HG02938 (cell line): Measurements from ENCODE around the gene HS1BP3.

ENCODE experiments used
- ATAC-seq: cut with Tn5 transposase; IDR thresholded peaks from one replicate; pipeline ENCODE4 v1.9.1; 2021; ENCODE audit warnings: mild to moderate bottlenecking, moderate library complexity; ENCODE audit not compliant: unreplicated experiment

Gene HS1BP3

DNA sequence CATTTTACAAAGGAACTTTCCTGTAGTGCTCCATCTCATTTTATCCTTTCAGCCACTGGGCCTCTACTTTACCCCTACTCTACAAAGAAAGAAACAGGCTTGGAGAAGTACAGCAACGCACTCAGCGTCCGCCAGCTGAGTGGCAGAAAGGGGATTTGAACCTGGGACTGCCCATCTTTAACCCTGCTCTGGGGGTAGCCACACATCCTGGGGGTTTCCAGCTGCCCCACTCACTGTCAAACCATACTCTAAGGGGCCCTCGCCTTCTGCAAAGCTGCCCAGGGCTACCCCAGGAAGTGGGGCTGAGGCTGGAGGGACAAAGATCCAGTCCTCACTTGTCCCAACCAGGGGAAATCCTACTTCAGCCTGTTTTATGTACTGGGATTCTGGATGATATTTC lies 17.9 kb downstream of the HS1BP3 start:
- no peak for ATAC-seq

DNA sequence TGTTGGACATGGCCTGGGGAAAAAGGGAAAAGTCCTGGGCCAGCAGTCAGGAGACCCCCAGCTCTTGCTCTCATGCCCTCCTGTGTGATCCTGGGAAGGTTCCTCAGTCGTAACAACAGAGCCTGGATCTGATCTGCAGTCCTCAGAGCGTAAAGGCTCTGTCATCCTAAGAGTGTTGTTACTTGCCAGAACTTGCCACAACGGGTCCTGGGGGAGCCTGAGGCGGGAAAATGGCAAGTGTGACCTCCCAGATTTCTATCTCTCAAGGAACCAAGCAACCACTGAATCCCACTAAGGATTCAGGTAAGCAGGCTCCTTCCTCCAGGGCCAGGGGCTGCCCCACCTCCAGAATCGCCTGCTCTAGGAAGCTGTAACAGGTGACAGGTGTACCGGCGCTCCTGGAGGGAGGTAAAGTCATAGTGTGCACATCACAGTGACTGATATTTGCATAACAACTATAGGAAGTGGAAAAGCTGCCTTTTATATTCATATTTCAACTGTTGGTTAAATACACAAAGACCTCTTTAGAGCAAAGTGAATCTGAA lies 18.4 kb downstream of the HS1BP3 start:
- ATAC-seq: no peak

DNA sequence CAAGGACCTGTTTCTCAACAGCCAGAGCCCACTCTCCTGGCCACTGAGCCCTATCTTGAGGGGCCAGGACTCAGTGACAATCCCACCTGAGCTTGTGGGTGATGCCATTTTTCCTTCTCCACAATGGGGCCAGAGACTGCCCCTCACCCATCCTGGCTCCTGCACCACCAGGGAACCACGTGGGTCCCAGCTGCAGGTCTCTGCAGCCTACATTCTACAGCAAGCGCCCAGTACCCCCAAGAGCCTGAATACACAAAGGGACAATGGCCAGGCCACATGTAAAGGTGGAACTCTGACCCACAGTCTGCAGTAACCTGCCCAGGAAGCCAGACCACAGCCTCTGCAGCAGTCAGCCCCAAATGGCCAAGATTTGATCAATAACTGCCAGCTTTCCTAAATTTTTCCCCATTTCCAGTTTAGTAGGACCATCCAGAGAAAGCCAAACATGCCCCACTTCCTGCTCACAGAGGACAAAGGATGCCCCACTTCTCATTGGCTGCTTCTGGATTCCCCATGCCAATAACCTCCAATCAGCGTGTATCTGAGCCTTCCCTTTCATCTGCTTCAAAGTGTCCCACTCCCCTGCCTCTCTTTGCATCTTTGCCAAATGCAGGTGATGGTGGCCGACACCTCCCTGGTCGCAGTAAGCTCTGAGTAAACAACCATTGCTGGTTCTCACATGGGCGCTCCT lies 19.1 kb downstream of the HS1BP3 start:
- ATAC-seq: no peak

DNA sequence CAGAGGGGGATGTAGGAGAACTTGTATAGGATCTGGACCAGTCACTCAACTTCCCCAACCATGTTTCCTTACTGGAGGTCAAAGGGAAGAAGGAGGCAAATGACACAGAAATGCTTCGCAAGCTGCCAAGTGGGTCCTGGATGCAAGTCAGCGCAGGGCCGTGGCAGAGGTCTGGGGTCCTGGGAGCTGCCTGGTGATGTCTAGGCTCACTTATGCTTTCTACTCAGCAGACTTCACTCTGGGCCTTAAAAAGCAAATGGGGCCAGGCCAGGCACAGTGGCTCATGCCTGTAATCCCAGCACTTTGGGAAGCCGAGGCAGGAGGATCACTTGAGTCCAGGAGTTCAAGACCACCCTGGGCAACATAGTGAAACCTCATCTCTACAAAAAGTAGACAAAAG lies 19.9 kb downstream of the HS1BP3 start:
- no peak for ATAC-seq

DNA sequence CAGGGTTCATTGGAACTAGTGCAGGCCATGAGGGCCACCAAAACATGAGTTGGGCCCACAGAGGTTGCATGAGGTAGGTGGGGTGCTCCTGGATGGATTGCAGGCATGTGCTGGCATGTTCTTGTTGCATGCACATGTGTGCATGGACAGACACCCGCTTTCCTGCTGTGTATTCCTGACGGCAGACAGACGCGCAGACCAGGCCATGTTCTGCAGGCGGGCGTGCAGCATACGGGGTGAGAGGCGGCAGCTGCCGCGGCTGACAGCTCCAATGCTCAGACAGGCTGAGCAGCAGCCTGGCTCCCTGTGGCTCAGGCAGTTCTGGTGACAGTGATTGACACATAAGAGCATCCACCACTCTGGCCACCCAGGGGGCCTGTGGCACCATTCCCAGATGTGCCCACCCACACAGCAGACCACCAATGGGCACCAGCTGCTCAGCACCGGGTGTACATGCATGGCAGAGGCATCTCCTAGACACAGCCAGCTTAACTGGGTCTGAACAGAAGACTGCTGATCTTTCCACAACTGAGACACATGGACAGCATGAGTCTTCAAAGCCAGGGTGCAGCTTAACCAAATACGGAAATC lies 21.2 kb downstream of the HS1BP3 start:
- no peak for ATAC-seq

DNA sequence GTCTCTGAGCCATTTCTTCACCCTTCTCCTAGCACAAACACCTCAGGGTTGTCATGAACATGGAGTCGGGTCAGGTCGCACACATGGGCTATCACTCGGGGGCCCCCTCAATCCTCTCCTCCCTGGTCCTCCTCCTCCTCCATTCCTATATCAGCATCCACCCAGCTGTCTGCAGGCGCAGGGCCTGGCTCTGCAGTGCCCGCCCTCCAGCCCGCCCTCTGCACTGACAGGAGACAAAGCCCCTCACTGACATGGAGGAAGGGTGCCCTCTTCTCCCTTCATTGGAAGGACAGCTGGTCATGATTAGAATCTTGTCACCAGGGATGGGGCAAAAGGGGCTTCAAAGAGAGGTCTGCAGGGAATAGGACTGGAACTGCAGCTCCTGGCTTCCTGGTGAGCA lies 21.7 kb downstream of the HS1BP3 start:
- ATAC-seq: no peak

DNA sequence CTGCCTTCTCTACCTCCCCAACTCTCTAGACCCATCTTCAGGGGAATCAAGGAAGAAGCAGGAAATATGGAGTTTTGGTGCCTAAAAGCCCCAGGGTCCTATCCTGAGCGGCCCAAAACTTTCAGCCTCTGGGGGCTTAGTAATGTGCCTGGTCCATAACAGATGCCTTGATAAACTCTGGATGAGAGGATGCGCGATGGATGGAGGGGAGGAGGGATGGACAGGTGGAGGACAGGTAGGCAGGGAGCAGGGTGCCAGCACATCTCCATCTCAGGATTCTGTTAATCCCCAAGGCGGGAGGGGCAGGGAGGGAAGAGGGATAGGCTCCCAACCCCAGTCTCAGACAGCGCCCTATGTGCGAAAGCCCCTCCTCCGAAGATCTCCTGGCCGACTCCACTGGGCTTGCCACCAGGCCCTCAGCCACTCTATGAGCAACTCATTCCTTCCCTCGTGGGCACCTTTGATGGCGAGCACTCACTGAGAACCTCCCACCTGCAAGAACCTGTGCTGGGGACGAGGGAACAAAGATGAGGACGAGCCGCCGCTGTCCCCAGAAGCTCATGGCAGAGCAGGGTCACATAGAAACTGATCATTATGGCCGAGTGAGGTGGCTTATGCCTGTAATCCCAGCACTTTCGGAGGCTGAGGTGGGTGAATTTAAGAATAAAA lies 23.1 kb downstream of the HS1BP3 start:
- no peak for ATAC-seq

DNA sequence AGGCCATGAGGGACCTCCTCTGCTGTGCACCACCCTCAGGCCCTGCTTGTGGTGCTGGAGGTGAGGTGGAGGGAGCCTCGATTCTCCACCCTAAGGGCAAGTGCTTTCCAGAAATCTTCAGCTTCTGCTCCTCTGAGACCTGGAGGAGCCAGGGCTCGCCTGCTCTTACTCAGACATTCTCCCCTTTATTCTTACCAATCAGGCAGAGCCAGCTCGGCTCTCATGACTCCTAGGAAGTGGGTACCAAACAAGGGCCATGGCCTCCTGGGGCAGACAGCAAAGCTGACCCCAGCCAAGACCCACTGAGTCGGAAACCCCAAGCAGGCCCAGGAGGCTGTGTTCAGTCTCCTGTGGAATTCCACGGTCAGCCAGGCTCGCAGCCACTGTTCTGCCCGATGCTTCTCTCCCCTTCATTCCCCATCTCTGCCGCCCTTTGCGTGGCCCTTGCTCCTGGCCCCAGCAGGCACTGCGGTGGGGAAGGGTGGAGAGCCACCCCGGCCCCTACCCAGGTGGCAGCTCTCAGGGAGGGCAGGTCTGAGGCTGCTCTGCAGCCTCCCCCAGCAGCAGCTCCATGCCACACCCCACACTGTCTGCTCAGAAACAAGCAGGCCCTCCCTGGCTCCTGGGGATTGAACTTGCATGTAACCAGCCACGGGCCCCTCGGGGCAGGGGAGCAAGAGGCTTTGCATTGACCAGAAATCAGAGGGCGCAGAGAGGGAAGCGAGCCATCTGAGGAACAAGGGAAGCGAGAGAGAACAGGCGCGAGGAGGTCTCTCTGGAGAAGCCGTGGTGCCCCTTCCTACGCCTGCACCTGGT lies 24.0 kb downstream of the HS1BP3 start:
- ATAC-seq: no peak

DNA sequence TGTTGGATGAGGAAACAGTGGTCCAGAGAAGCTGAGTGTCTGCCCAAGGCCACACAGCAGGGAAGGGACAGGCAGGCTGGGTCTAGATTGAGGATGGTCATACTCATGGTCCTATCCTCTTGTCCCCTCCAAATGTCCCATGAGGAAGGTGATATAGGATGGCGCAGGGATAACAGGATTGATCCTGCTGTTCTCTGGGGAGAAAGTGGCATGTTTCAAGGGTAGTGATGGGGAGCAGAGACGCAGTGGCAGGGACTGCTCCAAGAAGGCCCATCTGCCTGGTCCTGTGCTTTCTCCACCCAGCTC lies 24.6 kb downstream of the HS1BP3 start:
- no peak for ATAC-seq

DNA sequence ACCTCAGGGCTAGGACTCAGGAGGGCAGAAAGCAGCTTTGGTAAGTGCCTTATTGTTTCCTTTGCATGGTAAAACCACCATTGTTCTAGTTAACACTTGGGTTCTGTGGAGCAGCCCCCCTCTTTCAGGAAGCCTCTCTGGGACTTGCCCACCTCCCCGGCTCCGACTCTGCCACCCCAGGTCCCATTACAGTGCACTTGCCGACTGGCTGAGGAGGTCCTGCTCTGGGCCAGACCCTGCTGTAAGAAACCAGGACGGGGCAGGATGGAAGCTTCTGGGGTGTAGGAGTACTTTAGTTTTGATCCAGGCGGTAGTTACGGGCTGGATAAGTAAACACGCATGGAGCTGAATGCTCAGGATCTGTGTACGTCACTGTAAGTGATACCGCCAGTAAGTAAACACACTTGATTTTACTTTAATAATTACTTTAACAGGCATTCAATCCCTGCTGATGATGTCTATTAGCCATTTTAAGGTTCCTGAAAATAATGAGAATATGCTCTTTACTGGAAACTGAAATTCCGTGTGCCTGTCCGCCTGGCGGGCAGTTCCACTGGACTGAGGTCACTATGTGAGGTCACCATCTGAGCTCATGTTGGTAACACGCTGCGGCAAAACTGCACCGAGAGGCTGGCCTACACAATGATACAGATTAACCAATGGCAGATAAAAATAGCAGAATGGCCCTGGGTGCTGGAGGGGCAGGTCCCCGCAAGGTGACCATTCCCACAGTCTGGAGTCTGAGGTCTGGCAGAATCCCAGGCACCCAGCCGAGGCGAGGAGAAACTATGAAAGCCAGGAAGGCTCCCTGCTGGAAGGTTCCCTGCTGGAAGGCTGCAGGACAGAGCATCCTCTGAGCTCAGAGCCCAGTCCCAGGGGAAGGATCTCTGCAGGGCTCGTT lies 25.2 kb downstream of the HS1BP3 start:
- ATAC-seq: no peak

DNA sequence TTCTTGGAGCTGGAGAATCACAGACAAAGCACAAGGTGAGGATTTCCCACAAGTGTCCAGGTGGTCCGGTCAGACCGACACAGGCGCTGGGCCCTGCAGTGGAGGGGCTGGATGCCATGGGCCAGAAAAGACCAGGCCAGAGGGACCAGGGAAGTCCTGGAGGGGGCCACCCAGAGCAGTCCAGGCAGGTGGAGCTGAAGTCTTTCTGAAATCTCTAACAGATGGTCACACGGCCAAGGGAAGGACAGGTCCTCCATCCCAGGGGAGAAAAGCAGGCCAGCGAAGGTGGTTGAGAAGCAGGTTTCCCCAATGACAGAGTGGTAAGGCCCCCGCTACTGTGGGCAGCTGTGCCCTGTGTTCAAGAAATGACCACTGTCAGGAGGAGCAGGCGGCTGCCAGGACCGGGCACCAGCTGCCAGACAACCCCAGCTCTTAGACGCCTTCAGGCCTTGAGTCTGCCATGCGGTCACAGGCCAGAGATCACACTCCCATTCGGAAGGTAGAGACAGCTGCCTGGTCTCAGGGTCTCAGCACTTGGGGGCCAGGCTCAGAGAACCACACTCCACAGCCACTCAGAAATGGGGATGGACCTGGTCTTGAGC lies 25.9 kb downstream of the HS1BP3 start:
- no peak for ATAC-seq

DNA sequence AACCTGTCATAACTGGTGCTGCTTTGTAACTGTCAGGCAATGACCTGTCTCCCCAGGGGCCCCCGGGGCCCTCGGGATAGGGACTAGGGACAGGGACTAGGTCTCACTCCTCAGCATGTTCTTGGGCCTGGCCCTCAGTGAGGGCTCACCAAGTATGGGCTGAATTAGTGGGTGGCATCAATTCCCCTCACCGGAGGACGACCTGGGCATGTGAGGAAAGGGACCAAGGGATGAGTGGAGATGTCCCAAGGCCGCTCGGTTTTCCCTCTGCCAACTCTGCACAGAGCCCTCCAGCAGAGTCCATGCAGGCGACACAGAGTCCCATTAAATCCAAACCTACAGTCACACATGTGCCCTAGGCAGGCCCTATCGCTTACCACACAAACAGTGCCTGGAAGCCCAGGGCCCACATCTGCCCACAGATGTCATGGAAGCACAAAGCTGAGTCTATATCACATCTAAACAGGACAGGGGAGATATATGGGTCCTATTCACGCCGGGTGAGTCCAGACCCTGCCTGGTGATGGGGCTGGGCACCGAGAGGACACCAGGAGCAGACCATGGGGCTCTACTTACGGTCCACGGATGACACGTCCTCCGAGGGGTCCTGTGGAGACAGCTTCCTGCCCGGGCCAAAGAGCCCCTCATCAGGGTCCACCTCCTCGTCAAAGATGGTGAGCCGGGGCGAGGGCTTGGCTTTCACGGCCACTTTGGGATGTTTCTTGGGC lies 26.6 kb downstream of the HS1BP3 start:
- no peak for ATAC-seq

DNA sequence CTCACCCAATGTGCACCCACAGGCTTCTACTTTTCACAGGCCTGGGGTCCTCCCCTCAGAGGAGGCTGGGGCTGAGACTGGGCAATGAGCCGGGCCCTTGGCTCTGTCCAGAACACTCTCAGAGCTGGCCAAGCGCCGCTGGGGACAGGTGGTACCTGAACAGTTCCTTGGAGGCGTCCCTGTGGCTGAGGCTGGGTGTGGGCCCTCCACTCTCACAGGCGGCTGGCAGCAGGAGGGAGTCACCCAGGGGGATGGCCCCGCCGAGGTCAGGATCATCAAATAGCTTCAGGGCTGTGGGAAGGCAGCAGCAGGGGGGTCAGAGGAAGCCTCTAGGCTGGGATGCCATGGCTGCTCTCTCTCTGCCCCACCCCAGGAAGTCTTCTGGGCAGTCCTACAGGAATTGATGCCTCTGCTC lies 27.1 kb downstream of the HS1BP3 start:
- ATAC-seq: no peak

DNA sequence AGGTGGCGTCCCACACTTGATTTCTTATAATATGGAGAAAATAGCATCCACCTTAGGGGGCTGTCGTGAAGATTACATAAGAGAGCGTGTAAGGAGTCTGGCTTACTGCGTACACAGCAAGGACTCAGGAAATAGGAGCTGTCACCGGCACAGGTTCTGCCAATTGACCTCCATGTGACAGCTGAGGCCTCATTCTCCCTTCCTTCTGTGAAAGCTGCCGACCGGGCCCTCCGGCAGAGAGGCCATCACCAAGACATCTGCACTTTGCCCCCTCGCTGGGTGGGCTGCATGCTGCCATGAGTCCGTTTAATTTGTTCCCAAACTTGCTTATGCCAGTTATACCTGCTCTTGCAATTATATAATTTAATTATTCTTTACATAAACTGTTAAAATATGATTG lies 27.7 kb downstream of the HS1BP3 start:
- no peak for ATAC-seq

DNA sequence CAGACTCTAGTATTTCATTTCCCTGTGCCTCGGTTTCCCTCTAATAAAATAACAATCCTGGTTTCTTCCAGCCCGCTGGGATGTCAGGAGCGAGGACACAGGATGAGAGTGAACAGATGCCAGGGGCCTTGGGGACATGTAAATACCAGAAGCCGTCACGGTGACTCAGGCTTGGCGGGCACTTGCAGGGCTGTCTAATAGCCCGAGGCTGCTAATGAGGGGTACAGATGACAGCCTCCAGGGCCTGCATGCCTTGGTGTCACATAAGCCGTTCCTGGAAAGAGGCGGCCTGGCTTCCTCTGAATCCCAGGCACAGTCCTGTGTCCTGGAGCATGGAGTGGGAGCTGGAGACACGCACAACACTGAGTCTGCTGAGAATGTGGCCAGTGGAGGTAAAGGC lies 28.2 kb downstream of the HS1BP3 start:
- no peak for ATAC-seq

DNA sequence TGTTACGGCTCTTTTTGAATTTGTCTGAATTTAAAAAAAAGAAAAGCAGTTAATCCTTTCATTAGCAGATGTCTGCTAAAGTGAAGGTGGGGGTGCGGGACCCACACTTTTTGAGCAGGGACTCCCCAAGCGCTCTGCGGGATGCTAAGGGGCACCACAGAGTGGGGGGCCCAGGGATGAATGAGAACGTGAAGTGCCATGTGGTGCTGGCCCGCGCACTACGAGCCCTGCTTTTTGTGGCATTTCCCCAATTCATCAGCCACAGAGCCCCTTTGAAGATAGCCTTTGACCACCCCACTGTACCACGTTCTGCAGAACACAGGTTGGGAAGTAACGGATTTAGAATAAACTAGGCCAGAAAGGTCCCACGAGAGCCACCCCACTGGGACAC lies 28.6 kb downstream of the HS1BP3 start:
- no peak for ATAC-seq

DNA sequence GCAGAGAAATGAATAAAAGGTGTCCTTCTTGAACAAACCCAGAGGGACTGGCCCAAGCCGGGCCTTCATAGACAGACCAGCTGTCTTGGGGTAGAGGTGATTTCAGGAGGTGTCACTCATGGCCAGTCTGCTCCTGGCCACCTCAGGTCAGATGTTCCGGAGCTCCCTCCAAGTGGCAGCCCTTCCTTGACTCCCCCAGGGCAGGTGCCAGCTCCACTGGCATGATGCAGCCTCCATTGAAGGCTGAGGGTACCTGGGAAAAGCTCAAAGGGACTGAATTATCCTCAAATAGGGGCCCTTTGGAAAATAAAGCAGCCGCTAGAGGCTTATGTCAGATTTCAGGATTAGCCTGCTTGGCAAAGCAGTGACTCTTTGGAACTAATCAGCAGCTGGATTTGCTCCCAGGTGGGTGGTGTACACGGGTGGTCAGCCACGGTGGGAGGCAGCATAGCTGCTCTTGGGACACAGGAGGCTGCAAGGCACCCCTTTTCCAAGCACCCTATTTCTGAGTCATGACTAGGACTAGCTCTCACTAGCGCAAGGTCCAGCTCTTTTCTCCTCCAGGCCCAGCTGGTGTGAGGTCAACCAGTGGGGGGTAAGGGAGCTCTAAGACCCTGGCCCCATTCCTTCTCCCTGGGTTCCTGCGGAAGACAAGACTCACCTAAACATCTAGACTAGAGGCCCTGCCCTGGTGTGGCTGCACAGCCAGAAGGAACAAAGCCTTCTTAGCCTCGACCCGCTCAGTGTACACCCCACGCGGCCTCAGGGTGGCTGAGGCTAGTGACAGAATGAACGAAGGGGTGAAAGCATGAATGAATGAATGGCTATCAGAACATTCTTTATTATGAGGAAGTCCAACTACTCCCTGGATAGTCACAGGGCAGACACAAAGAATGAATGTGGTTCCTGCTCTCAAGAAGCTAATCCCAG lies 29.3 kb downstream of the HS1BP3 start:
- no peak for ATAC-seq

DNA sequence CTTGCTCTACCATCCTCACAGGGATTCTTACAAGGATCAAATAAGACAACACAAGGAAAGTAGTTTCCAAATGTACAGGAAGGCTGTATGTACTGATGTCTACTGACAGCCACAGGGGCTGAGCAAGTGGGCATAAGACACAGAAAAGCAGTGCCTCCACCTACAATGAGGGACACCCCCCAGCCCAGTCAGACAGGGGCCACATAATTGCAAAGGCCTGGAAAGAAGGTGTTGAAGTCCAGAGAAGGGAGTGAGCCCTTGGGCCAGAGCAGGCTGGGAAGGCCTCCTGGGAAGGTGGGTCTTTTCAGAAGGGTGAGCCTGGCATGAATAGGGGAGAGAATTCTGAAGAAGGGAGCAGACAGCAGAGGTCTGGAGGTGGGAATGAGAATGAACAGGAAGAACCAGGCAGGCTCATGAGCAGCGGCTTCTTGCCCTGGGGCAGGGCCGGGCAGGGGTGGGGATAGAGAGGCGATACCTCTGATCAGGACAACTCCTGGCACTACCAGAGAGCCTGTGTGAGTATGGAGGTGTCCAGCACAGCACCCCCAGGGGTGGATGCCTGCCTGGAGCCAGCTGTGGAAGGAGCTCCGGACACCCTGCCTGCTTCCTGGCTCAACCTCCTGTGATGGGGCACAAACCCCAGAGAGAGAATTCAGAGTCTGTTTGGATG lies 30.1 kb downstream of the HS1BP3 start:
- no peak for ATAC-seq
